G401 (cell line): ENCODE results near the gene ZNF423. TPM values are rescaled to one million over a fixed set of nuclear protein-coding genes. Genes with fewer than 3 reads are reported as not detected.

Experiments used
- DNase-seq: peaks from one replicate; pipeline ENCODE4 v3.0.0-alpha.2; 2015; ENCODE audit warnings: low spot score
- in situ Hi-C: cut with HindIII; loops from 2 replicates; pipeline ENCODE4 v1.10.0; 2016; ENCODE audit warnings: low sequenced_read_pairs, mixed read lengths
- total RNA-seq: library from RNA; depleted of rRNA; stranded (reverse); fragments of >200 nt; shearing (Covaris generic); gene quantifications from 2 replicates; pipeline ENCODE4 v1.2.3, GENCODE V29; 2014

Gene ZNF423
- total RNA-seq, 1 experiment from 2014 or later, result 0.07 TPM

- no peak for DNase-seq
- in situ Hi-C loops, result no loop called here
These were observed 112.8 kb downstream of the ZNF423 start for GRCh38 chr16:49743203-49743464.

DNA sequence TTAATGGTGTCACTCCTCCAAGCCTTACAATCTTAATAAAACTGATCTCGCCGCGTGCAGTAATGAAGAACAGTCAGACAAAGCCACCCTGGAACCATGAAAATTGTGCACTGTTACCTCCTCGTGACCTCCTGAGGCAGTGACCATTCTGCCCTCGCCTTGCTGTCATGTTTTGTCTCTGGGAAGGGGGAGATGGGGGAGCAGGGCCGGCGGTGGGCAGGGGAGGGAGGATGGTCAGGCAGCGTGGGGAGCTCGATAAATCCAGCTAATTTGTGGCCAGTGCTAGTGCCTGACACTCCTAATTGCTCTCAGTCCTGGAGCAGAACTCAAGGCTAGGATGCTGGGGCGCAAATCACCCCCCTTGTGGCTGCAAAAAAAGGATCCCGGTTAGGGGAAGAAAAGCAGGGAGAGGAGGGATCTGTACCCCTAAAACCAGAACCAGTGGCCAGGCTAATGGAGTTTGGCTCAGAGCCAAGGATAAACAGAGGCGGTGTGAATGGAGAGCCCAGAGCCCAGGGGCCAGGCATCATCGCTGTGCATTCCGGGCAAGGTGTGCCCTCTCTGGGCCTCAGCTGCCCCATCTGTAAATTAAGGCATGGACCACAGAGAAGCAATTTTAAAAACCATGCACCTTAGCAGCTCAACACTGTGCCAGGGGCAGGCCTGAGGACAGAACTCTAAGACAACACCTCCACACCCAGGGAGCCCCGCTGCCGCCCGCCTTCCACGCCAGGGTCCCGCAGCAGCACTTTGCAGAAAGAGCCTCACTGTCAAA, 113.3 kb downstream of the ZNF423 start:
- in situ Hi-C loops, result no loop called here
- DNase-seq, result no peak

DNA sequence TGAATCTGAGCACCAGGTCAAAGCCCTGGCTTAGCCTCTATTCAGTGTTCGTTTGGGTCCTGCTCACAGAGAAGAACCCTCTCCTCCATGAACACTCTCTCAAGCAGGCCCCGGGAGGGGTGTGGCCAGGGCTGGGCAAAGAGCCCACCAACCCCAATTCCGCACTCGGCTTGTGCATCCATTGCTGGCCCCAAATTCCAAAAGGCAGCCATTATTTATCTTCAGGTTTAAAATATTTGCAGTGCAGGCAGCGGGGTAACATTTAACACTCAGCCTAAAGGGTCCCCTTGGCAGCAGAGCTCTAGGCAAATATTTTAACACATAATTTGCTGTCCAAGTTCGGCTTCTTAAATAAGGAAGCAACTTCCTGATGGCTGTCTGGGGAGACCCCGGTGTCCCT, 115.7 kb downstream of the ZNF423 start:
- in situ Hi-C loops, result no loop called here

DNA sequence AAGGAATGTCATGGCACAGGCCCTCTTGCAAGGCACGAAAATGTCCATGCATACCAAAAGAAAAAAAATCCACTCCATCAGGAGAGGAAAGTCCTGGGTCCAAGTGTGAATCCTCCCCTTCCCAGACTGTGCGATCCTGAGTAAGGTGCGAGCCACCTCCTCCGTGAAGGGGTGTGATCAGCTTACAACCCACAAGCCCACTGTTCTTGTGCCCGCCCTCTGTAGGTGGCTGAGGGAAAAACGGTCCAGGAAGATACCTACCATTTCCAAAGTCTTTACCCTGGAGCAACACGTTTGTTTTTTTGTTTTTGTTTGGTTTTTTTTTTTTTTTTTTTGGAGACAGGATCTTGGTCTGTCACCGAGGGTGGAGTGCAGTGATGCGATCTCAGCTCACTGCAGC, 116.5 kb downstream of the ZNF423 start:
- in situ Hi-C loops, result no loop called here
- DNase-seq, result no peak

More for the DNA sequence above, 115.7 kb downstream of the ZNF423 start:
- DNase-seq, result no peak

DNA sequence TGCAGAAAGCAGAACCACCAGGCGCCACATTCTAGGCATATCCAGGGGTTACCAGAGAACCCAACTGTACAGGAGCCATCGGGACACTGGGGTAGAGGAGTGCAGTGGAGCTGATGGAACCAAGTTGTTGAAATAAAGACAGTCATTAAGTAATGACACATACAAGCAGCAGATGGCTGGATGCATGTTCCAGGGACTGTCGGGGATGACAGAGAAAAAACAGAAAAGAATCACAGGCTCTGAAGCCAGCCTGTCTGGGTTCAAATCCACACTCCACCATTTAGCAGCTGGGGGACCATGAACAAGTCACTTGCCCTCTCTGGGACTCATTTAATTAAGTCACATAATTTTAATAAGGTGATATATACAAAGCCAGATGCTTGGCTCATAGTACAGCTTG, 117.1 kb downstream of the ZNF423 start:
- DNase-seq, result no peak
- in situ Hi-C loops, result no loop called here

DNA sequence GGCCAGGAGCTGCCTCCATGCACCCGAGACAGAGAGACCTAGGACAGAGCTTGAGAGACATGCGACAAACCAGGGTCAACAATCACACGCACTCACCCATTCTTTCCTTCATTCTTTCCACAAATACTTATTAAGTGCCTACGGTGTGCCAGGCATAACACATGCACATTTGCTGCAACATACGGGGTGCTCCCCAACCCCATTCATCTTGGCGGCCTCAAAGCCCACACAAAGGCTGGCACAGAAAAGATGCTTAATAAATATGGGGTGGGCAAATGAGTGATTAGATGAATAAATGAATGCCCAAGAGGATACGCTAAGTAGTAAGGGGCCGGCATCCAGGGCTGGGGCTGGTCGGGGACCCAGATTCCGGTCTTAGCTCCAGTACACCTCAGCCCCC, 117.9 kb downstream of the ZNF423 start:
- DNase-seq, result no peak
- in situ Hi-C loops, result no loop called here

GRCh38 chr16:49737541-49737940, 118.4 kb downstream of the ZNF423 start:
- in situ Hi-C loops, result no loop called here

GRCh38 chr16:49734331-49734730, 121.6 kb downstream of the ZNF423 start:
- no peak for DNase-seq
- in situ Hi-C loops, result no loop called here

More at GRCh38 chr16:49737541-49737940, 118.4 kb downstream of the ZNF423 start:
- no peak for DNase-seq

- in situ Hi-C loops, result no loop called here
- DNase-seq, result no peak
These were observed 122.5 kb downstream of the ZNF423 start for GRCh38 chr16:49733313-49734009.

DNA sequence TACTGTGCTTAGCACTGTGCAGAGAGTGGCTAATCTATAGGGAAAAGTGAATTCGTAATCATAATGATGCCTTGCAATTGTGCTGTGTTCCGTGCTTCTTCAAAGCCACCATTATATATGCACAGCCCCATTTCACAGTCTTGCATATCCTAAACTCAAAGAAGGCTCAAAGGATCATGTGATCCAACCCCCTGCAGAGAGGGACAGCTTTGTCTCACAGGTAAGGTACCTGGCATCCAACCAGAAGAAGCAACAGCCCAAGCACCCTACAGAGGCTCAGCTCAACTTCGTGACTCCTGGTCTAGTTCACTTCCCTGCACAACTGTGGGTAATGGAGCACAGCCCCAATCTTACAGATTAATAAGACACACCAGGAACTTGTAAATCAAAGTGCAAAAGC, 124.0 kb downstream of the ZNF423 start:
- in situ Hi-C loops, result no loop called here
- no peak for DNase-seq

DNA sequence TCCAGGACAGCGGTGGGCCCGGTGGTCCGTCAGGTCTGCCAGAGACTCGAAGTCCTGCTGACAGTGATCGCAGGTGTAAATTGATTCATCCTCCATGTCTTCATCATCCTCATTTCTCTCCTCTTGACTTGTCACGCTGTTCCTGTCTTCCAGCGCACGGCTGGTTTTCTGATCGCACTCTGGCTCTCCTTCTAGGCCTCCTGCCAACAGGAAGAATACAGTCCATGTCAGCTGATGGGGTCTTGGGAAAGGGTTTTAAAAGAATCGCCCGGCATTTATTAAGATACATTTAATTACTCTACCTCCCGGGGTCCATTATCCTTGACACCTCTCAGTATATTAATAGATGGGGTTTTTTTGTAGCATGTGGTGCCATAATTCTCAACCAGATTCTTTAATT, 125.1 kb downstream of the ZNF423 start:
- in situ Hi-C loops, result no loop called here
- DNase-seq, result no peak

- no peak for DNase-seq
- in situ Hi-C loops, result no loop called here
These were observed 128.3 kb downstream of the ZNF423 start for GRCh38 chr16:49727611-49728010.

DNA sequence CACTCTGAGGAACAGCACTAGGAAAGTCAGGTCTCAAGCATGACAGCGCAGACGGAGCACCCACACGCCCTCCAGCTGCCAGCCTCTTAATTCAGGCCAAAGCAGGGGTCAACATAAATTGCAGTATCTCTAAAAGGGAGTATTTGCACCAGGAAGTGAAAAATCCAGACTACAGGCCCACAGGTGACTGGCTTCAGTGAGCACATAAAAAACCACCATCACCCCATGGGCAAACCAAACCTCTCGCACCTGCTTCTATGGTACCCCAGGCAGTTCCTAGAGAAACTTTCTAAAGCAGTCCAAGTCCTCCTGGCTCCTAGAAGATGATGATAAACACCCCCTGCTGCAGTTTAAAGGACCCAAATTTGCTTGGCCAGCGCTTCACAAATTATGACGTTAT, 129.8 kb downstream of the ZNF423 start:
- no peak for DNase-seq
- in situ Hi-C loops, result no loop called here

DNA sequence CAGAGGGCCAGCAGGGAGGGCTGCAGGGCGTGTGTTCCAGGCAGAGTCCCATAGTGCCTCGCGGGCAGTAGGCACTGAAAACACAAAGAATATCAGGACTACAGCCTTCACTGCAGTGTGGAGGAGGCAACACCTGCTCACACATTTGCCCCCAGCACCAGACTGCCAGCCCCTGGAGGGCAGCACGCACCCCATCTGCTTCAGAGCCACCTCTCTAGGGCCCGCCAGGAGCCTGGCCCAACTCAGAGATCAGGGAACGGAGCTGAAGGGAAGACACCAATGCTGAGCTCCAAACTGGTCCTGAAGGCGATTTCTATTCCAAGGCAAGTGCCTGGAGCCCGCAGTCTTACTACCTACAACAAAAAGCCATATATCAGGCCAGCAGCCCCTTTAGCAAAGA, 130.3 kb downstream of the ZNF423 start:
- no peak for DNase-seq
- in situ Hi-C loops, result no loop called here

DNA sequence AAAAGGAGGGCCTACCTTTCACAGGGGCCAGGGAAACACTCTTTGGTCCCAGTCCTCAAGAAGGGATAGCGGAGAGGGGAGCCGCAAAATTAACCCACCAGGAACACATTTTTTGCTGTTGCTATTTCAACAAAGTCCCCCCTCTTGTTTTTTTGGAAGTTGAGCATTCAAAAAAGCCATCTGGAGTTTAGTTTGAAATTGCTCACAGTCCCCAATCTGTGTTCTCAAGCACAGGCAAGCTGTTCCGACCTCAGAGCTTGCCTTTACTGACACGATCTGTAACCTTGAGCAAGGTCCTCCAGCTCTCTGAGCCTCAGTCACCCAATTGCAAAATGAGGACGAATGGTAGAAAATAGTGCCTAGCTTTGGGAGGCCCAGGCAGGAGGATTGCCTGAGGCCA, 131.1 kb downstream of the ZNF423 start:
- DNase-seq, result no peak
- in situ Hi-C loops, result no loop called here

- in situ Hi-C loops, result no loop called here
- no peak for DNase-seq
These were observed 132.6 kb downstream of the ZNF423 start for GRCh38 chr16:49723310-49723709.

GRCh38 chr16:49720225-49720624, 135.7 kb downstream of the ZNF423 start:
- DNase-seq, result no peak
- in situ Hi-C loops, result no loop called here

GRCh38 chr16:49717689-49718088, 138.2 kb downstream of the ZNF423 start:
- DNase-seq, result no peak
- in situ Hi-C loops, result no loop called here

DNA sequence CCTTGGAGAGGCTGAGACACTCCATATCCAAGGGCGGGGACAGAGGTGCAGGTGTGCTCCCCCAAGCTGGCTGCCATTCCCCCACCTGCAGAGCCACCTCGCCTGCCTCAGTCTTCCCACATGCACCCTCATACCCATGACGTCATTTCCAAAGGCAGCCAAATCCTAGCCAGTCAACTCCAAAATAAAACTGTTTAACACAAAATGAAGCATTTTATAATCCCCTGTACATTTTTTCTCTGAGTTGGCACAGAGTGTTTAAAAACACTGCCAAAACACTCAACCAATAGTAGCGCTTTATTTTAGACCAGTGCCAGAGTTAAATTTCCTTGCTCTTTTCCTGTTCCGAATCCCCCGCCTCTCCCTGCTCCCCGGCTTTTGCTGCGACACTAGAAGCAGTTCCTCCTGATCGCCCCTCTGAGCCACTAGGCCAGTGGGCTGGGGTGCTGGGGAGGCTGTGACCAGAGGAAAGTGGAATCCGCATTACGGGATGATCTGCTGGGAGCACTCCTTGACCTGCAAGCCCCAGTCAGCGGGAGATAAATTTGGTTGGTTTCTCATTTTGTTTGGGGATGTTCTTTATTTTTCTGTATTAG, 139.5 kb downstream of the ZNF423 start:
- no peak for DNase-seq
- in situ Hi-C loops, result no loop called here

DNA sequence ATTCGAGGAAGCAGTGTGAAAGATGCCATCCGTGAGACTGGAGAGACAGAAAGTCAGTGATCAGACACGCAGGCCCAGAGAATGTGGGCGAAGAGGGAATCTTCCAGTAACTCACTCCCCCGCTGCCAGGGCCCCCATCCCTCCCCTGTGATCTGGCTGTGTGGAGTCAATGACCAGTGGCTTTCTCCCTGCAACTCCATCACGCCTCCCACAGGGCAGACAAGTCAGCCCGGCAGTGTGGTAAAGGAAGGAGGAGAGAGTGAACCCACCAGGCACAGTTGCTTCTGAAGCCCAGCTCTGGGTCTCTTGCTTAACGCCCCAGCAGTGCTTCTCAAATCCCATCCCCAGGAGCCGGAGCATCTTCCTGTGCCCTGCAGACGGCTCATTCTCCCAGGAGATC, 142.1 kb downstream of the ZNF423 start:
- in situ Hi-C loops, result no loop called here
- no peak for DNase-seq

DNA sequence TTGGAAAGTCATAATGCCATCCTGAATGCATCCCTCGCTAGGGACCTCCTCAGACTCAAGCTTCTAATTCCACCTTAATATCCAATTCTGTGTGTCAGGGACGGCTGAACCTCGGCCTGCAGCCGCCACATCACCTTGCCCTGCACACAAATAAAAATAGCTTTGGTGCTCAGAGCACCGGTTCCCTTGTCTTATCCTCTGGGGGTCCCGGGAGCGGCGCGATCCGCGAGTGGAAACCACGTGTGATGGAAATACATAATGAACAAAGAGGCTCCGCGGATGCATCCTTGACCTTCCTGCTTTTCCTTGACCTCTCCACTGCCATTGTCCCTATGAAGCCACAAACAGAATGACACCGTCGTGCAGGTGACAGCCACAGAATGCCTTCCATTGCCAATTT, 143.4 kb downstream of the ZNF423 start:
- in situ Hi-C loops, result no loop called here
- no peak for DNase-seq
